ENCODE measurements around the gene TMEM252. TPM values are rescaled to one million over a fixed set of nuclear protein-coding genes. Genes with fewer than 3 reads are reported as not detected.

Gene TMEM252
- total RNA-seq, 3 donors from 2014 or later, result not detected

GRCh38 chr9:68507130-68507805, 33.4 kb downstream of the TMEM252 start:
- H3K27ac ChIP-seq, result no peak overlapping the region
- DNase-seq (ENCODE audit: low spot score in 2 of 2), result no peak
- TF ChIP-seq POLR2A (IDR thresholded peaks at IDR 0.05) (no peak), POLR2AphosphoS5 (IDR thresholded peaks at IDR 0.05) (no peak), CTCF (IDR thresholded peaks at IDR 0.05) (peak; percentile 21 to 63 (median 50))

GRCh38 chr9:68506551-68506950, 34.1 kb downstream of the TMEM252 start:
- no peaks in the 10 kb centered on the region for H3K4me1 ChIP-seq
- TF ChIP-seq POLR2A (IDR thresholded peaks at IDR 0.05) (no peak), POLR2AphosphoS5 (IDR thresholded peaks at IDR 0.05) (no peak), CTCF (IDR thresholded peaks at IDR 0.05) (no peak)
- intact Hi-C loops (cut with DNase I; ENCODE audit: low total_unique reads), result no loop called here

More at GRCh38 chr9:68507130-68507805, 33.4 kb downstream of the TMEM252 start:
- Histone ChIP-seq H3K9me3 (no peaks in the 10 kb centered on the region), H3K4me3 (no peak overlapping the region), H3K36me3 (no peaks in the 10 kb centered on the region), H3K27me3 (no peaks in the 10 kb centered on the region), H3K4me1 (no peaks in the 10 kb centered on the region)
- intact Hi-C loops (cut with DNase I; ENCODE audit: low total_unique reads), result no loop called here

DNA sequence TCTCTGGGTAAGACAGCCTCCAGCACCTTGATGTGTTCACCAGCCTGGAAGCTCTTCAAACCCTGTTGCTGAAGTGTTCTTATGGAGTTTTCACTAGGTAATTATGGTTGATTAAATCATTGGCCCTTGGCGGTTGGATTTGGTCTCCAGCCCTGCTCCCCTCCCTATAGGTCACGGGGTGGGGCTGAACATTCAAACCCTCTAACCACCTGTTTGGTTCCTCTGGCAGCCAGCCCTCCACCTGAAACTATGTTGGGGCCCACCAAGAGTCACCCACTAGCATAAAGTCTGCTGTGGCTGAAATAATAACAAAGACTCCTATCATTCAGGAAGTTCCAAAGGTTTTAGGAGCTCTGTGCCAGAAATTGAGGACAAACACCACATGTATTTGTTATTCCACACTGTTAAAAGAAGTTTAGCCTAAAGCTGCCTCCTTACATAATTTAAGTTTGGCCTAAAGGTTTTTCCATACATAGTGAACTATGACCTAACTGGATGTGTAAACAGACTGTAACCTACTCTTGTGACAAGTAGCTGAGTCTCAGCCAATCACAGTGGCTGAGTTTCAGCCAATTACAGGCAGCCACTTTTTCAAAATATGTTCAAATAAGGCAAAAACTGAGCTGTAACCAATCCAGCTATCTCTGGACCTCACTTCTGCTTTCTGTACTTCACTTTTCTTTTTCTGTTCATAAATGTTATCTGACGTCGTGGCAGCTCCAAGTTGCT, 34.8 kb downstream of the TMEM252 start:
- no peaks in the 10 kb centered on the region for H3K27me3 ChIP-seq
- H3K36me3 ChIP-seq, result no peaks in the 10 kb centered on the region
- intact Hi-C loops (cut with DNase I; ENCODE audit: low total_unique reads), result no loop called here
- peak overlapping the region in 1 of 2 donors; percentile 22 for H3K27ac ChIP-seq
- no peak overlapping the region for H3K4me3 ChIP-seq
- no peaks in the 10 kb centered on the region for H3K4me1 ChIP-seq
- H3K9me3 ChIP-seq, result no peaks in the 10 kb centered on the region
- TF ChIP-seq POLR2AphosphoS5 (IDR thresholded peaks at IDR 0.05) (no peak), CTCF (IDR thresholded peaks at IDR 0.05) (no peak), POLR2A (IDR thresholded peaks at IDR 0.05) (no peak)
- DNase-seq (ENCODE audit: low spot score in 2 of 2), result no peak

More at GRCh38 chr9:68506551-68506950, 34.1 kb downstream of the TMEM252 start:
- Histone ChIP-seq H3K27ac (no peak overlapping the region), H3K27me3 (no peaks in the 10 kb centered on the region), H3K4me3 (no peak overlapping the region), H3K36me3 (no peaks in the 10 kb centered on the region), H3K9me3 (no peaks in the 10 kb centered on the region)
- DNase-seq (ENCODE audit: low spot score in 2 of 2), result no peak

- H3K4me1 ChIP-seq, result no peaks in the 10 kb centered on the region
- no peak overlapping the region for H3K27ac ChIP-seq
- no peak for DNase-seq (ENCODE audit: low spot score in 2 of 2)
- H3K27me3 ChIP-seq, result no peaks in the 10 kb centered on the region
- no peaks in the 10 kb centered on the region for H3K9me3 ChIP-seq
- intact Hi-C loops (cut with DNase I; ENCODE audit: low total_unique reads), result no loop called here
- H3K4me3 ChIP-seq, result no peak overlapping the region
- no peaks in the 10 kb centered on the region for H3K36me3 ChIP-seq
- TF ChIP-seq POLR2AphosphoS5 (IDR thresholded peaks at IDR 0.05) (no peak), POLR2A (IDR thresholded peaks at IDR 0.05) (no peak), CTCF (IDR thresholded peaks at IDR 0.05) (no peak)
Observed at GRCh38 chr9:68502279-68502678, 38.4 kb downstream of the TMEM252 start.
